Measurements from ENCODE around the gene HSD3B7.

Gene HSD3B7

DNA sequence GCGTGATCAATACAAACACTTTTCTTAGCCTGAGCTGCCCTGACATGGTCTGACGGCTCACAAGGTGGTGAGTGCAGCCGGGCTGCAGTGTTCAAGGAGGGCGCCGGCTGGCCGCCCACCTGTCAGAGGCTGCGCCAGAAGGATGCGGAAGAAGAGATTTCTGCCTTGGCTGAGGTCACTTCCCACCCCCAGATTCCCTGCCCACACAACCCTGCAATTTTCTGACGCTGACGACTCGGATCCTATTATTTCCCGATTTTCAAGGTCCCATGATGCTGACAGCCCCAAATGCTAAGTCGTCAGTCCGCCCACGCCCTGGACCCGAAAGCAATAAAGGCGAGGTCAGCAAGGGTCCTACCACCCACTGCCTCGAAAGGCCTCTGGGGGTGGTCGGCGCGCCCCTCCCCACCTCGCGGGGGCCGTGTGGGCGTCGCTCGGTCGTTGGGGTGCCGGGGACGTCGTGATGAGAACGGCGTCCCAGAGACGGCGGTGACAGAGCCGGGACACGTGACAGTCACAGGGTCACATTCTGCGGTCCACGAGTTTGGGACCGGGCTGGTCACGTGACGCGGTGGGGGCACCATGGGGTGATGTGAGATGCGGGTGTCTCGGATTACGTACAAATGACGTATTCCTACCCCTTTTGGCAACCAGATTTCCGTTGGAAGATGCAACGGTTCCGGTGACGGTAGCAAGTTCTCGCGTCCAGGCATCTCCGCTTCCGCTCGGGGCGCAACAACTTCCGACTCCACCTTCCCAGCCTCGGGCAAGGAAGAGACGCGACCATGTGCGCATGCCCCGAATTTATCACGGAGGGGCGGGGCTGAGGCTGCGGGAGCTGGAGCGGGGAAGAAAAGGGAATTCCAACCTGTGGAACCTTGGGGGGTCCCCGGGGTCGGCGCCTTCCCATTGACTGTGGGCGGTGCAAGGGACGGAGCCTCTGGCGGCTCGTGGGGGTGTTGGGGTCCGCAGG is 48.0 kb downstream of the HSD3B7 start, which contains the start of gene STX4 (continued):
- TF ChIP-seq, protein P1, sequence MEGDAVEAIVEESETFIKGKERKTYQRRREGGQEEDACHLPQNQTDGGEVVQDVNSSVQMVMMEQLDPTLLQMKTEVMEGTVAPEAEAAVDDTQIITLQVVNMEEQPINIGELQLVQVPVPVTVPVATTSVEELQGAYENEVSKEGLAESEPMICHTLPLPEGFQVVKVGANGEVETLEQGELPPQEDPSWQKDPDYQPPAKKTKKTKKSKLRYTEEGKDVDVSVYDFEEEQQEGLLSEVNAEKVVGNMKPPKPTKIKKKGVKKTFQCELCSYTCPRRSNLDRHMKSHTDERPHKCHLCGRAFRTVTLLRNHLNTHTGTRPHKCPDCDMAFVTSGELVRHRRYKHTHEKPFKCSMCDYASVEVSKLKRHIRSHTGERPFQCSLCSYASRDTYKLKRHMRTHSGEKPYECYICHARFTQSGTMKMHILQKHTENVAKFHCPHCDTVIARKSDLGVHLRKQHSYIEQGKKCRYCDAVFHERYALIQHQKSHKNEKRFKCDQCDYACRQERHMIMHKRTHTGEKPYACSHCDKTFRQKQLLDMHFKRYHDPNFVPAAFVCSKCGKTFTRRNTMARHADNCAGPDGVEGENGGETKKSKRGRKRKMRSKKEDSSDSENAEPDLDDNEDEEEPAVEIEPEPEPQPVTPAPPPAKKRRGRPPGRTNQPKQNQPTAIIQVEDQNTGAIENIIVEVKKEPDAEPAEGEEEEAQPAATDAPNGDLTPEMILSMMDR (tag by site-specific recombination; IDR thresholded peaks at IDR 0.05): peak; percentile 37; the same call in 1 of the 2 replicates
- peak; percentile 100 for TF ChIP-seq ZBTB21 (tag by site-specific recombination; IDR thresholded peaks at IDR 0.05)
- no peak for TF ChIP-seq ZNF548 (tag by site-specific recombination; IDR thresholded peaks at IDR 0.05)
- TF ChIP-seq, protein P2, sequence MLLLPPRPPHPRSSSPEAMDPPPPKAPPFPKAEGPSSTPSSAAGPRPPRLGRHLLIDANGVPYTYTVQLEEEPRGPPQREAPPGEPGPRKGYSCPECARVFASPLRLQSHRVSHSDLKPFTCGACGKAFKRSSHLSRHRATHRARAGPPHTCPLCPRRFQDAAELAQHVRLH (tag by site-specific recombination; IDR thresholded peaks at IDR 0.05): peak; percentile 99
- TF ChIP-seq, protein P3, sequence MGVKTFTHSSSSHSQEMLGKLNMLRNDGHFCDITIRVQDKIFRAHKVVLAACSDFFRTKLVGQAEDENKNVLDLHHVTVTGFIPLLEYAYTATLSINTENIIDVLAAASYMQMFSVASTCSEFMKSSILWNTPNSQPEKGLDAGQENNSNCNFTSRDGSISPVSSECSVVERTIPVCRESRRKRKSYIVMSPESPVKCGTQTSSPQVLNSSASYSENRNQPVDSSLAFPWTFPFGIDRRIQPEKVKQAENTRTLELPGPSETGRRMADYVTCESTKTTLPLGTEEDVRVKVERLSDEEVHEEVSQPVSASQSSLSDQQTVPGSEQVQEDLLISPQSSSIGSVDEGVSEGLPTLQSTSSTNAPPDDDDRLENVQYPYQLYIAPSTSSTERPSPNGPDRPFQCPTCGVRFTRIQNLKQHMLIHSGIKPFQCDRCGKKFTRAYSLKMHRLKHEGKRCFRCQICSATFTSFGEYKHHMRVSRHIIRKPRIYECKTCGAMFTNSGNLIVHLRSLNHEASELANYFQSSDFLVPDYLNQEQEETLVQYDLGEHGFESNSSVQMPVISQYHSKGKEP (tag by site-specific recombination; IDR thresholded peaks at IDR 0.05): peak; percentile 77
- TF ChIP-seq ZIC2 (tag by site-specific recombination; IDR thresholded peaks at IDR 0.05): peak; percentile 88
- TF ChIP-seq, protein P4, sequence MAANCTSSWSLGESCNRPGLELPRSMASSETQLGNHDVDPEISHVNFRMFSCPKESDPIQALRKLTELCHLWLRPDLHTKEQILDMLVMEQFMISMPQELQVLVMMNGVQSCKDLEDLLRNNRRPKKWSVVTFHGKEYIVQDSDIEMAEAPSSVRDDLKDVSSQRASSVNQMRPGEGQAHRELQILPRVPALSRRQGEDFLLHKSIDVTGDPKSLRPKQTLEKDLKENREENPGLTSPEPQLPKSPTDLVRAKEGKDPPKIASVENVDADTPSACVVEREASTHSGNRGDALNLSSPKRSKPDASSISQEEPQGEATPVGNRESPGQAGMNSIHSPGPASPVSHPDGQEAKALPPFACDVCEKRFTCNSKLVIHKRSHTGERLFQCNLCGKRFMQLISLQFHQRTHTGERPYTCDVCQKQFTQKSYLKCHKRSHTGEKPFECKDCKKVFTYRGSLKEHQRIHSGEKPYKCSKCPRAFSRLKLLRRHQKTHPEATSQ (tag by site-specific recombination; IDR thresholded peaks at IDR 0.05): peak; percentile 78; the same call in 1 of the 2 replicates
- TF ChIP-seq ZNF132 (tag by site-specific recombination; IDR thresholded peaks at IDR 0.05; ENCODE audit: borderline replicate concordance): no peak
- TF ChIP-seq ZNF624 (tag by site-specific recombination; IDR thresholded peaks at IDR 0.05): no peak
- no peak for TF ChIP-seq ZNF521 (tag by site-specific recombination; IDR thresholded peaks at IDR 0.05)
- peak; percentile 98 for TF ChIP-seq ZNF777 (tag by site-specific recombination; IDR thresholded peaks at IDR 0.05; ENCODE audit: borderline replicate concordance)
- TF ChIP-seq OSR2 (tag by site-specific recombination; IDR thresholded peaks at IDR 0.05): peak; percentile 50
- TF ChIP-seq ZNF48 (tag by site-specific recombination; IDR thresholded peaks at IDR 0.05): no peak
- TF ChIP-seq ZXDB (tag by site-specific recombination; IDR thresholded peaks at IDR 0.05): peak; percentile 95
- TF ChIP-seq, protein P5, sequence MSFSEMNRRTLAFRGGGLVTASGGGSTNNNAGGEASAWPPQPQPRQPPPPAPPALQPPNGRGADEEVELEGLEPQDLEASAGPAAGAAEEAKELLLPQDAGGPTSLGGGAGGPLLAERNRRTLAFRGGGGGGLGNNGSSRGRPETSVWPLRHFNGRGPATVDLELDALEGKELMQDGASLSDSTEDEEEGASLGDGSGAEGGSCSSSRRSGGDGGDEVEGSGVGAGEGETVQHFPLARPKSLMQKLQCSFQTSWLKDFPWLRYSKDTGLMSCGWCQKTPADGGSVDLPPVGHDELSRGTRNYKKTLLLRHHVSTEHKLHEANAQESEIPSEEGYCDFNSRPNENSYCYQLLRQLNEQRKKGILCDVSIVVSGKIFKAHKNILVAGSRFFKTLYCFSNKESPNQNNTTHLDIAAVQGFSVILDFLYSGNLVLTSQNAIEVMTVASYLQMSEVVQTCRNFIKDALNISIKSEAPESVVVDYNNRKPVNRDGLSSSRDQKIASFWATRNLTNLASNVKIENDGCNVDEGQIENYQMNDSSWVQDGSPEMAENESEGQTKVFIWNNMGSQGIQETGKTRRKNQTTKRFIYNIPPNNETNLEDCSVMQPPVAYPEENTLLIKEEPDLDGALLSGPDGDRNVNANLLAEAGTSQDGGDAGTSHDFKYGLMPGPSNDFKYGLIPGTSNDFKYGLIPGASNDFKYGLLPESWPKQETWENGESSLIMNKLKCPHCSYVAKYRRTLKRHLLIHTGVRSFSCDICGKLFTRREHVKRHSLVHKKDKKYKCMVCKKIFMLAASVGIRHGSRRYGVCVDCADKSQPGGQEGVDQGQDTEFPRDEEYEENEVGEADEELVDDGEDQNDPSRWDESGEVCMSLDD (tag by site-specific recombination; IDR thresholded peaks at IDR 0.05): peak; percentile 100
- TF ChIP-seq ZNF248 (tag by site-specific recombination; IDR thresholded peaks at IDR 0.05): no peak
- peak; percentile 99 for TF ChIP-seq ZEB2 (tag by site-specific recombination; IDR thresholded peaks at IDR 0.05)
- peak; percentile 82 for TF ChIP-seq ZSCAN23 (tag by site-specific recombination; IDR thresholded peaks at IDR 0.05)
- TF ChIP-seq EGR2 (tag by site-specific recombination; IDR thresholded peaks at IDR 0.05; ENCODE audit: low read depth): peak; percentile 99
- TF ChIP-seq ZNF664 (tag by site-specific recombination; IDR thresholded peaks at IDR 0.05): no peak
- no peak for TF ChIP-seq ZNF202 (tag by site-specific recombination; IDR thresholded peaks at IDR 0.05; ENCODE audit: borderline replicate concordance)
- no peak for TF ChIP-seq ZNF433 (tag by site-specific recombination; IDR thresholded peaks at IDR 0.05; ENCODE audit: low read depth)
- TF ChIP-seq, protein P6, sequence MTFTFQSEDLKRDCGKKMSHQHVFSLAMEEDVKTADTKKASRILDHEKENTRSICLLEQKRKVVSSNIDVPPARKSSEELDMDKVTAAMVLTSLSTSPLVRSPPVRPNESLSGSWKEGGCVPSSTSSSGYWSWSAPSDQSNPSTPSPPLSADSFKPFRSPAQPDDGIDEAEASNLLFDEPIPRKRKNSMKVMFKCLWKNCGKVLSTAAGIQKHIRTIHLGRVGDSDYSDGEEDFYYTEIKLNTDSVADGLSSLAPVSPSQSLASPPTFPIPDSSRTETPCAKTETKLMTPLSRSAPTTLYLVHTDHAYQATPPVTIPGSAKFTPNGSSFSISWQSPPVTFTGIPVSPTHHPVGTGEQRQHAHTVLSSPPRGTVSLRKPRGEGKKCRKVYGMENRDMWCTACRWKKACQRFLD (tag by site-specific recombination; IDR thresholded peaks at IDR 0.05): no peak; the same call in 1 of the 2 replicates
- TF ChIP-seq, protein P7, sequence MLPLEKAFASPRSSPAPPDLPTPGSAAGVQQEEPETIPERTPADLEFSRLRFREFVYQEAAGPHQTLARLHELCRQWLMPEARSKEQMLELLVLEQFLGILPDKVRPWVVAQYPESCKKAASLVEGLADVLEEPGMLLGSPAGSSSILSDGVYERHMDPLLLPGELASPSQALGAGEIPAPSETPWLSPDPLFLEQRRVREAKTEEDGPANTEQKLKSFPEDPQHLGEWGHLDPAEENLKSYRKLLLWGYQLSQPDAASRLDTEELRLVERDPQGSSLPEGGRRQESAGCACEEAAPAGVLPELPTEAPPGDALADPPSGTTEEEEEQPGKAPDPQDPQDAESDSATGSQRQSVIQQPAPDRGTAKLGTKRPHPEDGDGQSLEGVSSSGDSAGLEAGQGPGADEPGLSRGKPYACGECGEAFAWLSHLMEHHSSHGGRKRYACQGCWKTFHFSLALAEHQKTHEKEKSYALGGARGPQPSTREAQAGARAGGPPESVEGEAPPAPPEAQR (tag by site-specific recombination; IDR thresholded peaks at IDR 0.05): peak; percentile 50; the same call in 1 of the 2 replicates
- TF ChIP-seq MYNN (tag by site-specific recombination; IDR thresholded peaks at IDR 0.05; ENCODE audit: borderline replicate concordance): no peak
- TF ChIP-seq, protein P8, sequence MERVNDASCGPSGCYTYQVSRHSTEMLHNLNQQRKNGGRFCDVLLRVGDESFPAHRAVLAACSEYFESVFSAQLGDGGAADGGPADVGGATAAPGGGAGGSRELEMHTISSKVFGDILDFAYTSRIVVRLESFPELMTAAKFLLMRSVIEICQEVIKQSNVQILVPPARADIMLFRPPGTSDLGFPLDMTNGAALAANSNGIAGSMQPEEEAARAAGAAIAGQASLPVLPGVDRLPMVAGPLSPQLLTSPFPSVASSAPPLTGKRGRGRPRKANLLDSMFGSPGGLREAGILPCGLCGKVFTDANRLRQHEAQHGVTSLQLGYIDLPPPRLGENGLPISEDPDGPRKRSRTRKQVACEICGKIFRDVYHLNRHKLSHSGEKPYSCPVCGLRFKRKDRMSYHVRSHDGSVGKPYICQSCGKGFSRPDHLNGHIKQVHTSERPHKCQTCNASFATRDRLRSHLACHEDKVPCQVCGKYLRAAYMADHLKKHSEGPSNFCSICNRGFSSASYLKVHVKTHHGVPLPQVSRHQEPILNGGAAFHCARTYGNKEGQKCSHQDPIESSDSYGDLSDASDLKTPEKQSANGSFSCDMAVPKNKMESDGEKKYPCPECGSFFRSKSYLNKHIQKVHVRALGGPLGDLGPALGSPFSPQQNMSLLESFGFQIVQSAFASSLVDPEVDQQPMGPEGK (tag by site-specific recombination; IDR thresholded peaks at IDR 0.05): peak; percentile 100
